ENCODE measurements around the gene CLASP1.
"Not testable (repeated sequence)": the region's sequence is repeated elsewhere in the genome, so short reads cannot be mapped to it uniquely, and the experiment has no call there.

Gene CLASP1

DNA sequence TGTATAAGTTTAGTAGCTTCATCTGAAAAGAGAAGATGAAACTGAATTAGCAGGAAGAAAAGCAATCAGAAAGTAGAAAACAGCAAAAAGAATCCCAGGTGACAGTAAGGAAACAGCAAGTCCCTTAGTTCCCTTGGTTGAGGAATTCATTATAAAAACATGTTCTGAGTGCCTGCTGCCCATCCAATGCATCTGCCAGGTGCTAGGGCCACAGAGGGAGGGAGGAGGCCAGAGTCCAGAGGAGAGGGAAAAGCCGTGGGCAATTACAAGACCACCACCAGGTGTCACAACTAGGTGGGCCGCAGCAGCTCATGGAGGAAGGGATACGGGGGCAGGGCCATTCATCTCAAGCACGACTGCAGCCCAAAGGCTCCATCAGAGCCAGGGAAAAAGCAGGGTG, 308.3 kb downstream of the CLASP1 start:
- FAIRE-seq, result no peak

DNA sequence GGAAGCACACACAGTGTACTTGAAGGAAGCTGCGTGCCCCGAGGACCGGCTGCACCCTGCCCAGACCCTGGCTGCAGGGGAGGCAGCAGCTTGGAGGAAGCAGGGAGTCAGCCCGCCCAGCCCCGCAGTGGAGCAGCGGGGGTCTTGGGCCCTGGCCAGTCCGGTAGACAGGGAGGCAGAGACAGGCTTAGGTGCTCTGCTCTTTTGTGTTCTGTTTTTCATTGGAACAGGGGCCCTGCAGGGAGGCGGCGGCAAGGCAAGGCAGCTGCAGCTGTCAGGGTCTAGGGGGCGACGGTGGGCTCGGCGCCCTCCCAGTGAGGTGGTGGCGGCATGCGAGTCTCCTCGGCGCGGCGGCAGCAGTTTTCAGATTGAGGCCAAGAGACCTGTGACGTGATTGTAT, 311.0 kb downstream of the CLASP1 start:
- no peak for FAIRE-seq

DNA sequence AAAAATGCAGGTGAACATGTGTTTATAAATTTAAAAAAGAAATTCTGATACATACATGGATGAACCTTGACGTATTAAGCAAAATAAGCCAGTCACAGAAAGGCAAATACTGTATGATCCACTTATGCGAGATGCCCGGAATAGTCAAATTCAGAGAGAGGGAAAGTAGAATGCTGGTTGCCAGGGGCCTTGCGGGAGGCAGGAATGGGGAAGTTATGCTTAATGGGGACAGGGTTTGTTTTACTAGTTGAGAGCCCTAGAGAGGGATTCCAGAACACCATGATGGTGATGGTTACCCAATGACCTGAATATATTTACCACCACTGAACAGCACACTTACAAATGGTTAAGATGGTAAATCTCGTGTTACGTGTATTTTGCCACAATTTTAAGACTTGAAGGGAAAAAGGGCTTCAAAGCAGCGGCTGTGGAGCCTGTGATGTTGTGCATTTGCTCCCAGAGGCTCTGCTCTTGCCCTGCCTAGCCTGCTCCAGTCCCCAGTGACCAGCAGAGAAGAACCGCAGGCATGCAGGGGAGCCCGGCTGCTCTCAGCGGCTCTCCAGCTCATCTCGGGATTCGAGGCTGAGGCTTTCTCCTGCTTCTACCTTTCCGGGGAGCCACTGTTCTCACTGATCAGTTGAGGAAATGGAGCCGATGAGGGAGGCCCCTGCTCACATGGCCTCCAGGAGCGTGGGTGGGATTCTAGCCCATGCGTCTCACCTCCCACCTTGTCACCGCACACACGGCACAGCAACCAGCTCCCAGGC, 312.6 kb downstream of the CLASP1 start:
- no peak for FAIRE-seq

DNA sequence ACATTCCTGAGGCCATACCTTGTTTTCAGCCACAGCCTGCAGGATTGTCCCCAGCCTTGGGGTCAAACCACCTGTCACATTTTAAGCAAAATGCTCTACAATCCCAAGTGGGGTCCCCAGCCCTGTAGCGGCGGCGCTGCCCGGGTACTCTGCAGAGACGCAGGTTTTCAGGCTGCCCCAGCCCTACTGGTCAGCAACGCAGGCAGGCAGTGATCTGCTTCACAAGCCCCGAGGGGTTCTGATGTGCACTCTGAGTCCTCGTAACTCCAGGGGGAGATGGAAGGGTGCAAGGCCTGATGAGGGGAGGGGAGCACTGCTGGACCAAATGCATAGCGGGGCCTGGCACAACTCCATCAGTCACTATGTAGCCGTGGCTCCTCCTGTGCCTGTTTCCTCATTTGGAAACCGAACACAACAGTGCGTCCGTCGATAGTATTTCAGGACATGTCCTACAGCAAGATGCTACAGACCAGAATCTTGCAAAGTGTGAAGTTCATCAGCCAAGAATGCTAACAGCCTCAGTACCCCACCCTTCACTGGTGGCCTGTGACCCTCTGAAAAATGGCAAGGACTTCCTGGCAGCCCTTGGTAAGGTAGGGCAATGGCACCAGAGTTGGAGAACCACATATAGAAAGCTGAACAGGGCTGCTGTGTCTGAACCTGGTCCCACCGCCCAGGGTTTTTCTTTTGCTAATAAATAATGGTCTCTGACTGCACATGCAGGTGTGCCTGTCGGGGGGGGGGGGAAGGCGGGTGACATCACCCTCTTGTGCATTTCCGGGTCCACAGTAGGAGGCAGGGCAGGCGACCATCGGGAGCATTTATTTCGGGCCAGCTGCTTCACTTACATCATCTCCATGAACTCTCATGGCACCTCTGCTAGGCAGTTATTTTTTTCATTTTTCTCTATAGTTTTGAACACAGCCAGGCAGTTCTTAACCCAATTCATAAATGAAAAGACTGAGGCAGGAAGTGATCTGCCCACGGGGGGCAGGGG, 313.7 kb downstream of the CLASP1 start:
- no peak for FAIRE-seq

DNA sequence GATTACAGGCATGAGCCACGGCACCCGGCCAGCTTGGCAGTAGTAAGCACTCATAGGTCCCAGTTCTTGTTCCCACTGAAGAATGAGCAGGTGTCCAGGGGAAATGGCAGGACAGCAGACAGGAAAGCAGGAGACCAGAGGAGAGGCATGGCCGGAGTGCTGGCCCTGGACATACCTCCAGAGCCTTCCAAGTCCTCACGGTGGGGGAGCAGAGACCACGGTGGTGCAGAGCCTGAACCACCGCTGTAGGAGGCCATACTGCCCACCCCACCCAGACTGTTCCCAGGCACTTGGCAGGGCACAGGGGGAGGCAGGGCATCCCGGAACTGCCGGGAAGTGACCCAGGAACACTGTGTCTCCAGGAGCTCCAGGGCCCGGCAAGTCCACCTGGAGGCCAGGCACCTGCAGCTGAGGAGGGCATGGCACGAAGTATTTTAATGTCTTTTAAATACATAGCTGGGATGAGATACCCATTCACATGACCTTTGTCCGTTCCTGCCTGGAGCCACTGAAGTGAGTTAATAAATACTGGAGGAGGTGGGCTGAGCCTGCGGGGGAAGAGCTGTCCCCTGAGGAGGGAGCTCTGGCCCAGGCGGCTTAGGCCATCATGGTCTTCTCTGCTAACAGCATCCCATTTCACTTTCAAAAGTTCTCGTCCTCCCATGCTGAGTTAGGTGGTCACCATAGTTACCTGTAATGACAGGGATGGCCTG, 314.5 kb downstream of the CLASP1 start:
- FAIRE-seq, result no peak

DNA sequence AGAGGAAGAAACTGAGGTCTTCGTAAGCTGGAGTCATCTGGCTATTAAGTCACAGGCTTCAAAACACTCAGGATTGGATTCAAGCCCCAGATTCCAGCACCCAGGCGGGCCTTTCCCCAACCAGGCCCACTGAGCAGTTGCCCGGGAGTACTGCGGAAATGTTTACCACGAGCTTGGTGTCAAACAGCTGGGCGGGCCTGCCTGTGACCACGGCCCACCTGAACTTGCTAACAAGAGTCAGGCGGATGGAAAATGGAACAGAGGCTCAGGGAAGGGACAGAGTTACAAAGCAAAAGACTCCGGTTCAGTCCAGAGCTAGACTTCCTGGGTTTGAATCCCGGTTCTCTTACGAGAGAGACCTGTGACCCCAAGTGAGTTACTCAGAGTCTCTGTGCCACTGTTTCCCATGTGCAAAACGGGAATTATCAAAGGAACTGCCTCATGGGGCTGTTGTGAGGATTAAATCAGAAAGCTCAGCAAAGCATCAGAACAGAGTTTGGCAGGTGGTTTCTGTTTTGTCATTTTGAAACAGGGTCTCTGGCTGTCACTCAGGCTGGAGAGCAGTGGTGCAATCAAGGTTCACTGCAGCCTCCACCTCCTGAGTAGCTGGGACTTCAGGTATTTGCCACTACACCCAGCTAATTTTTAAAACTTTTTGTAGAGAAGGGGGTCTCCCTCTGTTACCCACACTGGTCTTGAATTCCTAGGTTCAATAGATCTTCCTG, 315.3 kb downstream of the CLASP1 start:
- FAIRE-seq, result no peak

DNA sequence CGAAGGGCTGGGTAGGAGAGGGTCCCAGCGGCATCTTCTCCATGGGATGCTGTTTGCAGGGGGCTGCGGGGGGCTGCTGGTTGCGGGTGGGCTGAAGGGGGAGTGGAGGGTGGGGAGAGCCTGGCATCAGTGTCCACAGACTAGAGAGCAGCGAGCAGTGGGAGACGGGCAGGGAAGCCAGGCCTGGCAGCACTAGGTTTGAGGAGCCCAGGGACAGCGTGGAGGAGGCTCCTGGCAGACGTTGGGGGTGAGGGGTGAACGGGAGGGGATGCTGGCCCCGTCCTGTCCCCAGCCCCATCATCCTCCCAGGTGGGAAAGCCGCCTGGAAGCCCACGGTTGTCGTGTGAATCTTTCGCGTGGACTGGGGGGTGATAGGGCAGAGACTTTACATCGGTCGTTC, 316.0 kb downstream of the CLASP1 start:
- no peak for FAIRE-seq

DNA sequence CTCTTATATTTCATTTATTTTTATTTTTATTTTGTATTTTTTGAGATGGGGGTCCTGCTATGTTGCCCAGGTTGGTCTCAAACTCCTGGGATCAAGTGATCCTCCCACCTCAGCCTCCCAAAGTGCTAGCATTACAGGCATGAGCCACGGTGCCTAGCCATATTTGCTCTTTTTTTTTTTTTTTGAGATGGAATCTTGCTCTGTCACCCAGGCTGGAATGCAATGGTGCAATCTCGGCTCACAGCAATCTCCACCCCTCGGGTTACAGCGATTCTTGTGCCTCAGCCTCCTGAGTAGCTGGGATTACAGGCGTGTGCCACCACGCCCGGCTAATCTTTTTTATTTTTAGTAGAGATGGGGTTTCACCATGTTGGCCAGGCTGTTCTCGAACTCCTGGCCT, 317.9 kb downstream of the CLASP1 start:
- not testable (repeated sequence) for FAIRE-seq

DNA sequence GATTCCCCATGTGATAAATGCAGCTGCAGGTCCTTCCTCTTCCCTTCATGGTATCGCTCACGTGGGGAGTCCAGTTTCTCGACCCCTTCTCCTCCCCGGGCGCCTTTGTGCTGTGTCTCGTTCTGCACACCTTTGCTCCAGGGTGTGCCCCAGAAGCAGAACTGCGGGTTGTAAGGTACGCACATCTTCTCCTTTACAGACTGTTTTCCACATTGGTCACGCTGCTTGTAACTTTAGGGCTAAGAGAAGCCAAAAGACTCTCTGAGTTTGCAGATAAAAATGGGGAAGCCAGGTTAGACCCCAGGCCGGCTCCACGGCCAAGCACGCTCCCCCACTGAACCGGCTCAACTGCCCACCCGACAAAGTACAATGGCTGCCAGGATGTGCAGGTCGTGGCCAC, 318.3 kb downstream of the CLASP1 start:
- FAIRE-seq, result no peak

DNA sequence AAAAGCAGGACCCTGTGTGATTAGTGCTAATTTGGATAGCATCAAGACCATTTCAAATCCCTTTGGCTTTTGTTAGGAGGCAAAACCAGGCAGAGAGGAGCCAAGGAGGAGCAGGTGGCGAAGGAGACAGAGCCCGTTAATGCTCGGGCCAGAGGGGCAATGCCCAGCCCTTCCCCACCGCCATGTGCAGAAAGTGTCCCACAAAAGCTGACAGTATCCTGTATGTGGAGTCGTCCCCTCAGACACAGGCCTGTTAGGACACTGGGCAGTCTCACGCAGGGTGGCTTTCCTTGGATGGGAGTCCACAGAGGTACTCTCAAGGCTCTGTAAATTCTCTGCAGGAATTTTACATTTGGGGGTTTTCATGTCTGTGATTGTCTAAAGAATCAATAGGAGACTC, 319.5 kb downstream of the CLASP1 start:
- FAIRE-seq, result no peak

DNA sequence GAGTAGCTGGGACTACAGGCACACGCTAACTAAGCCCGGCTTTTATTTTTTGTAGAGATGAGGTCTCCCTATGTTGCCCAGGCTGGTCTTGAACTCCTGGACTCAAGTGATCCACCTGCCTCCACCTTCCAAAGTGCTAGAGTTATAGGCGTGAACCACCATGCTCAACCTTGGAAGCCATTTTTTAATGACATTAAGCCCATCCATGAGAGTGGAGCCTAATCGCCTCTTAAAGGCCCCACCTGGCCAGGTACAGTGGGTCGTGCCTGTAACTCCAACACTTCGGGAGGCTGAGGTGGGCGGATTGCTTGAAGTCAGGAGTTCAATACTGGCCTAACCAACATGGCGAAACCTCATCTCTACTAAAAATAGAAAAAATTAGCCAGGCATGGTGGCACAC, 322.6 kb downstream of the CLASP1 start:
- FAIRE-seq, result no peak

DNA sequence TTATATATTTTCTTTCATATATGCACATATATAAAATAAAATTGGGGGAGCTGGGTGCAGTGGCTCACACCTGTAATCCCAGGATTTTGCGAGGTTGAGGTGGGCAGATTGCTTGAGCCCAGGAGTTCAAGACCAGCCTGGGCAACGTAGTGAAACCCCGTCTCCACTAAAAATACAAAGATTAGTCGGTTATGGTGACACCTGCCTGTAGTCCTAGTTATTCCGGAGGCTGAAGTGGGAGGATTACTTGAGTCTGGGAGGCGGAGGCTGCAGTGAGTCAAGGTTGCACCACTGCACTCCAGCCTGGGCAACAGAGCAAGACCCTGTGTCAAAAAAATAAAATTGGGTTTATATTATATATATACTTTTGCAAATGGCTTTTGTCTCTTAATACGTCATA, 324.7 kb downstream of the CLASP1 start:
- no peak for FAIRE-seq

DNA sequence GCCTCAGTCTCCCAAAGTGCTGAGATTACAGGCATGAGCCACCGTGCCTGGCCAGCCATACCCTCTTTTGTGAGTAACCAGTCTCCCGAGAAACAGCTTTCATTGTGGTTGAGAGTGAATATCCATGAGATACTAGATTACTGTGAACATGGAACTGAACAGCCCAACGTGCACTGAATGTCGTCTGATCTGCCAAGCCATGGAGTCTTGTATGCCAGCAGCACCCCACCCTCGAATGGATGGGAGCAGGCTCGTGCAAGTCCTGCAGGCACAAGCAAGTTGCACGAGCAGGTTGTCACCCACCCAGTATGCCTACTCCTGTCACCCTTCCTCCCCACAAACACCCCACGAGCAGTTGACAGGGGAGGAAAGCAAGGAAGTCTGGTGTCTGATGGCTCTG, 327.8 kb downstream of the CLASP1 start:
- FAIRE-seq, result no peak

DNA sequence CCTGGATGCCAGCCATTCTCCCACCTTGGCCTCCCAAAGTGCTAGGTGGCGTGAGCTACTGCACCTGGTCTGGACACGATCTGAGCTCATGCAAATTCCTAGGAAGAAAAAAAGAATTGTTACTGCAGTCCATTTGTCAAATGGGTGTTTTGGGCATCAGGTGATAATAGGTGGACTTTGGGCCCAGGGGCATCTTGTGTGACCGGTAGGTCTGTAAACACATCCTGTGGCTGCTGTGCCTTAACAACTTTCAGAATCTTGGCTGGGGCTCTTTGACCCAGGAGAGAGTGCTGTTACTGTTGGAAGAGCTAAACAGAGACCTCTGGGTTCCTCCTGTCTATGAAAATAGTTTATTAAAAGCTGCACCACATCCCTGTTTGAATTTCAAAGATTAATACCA, 329.3 kb downstream of the CLASP1 start:
- no peak for FAIRE-seq

DNA sequence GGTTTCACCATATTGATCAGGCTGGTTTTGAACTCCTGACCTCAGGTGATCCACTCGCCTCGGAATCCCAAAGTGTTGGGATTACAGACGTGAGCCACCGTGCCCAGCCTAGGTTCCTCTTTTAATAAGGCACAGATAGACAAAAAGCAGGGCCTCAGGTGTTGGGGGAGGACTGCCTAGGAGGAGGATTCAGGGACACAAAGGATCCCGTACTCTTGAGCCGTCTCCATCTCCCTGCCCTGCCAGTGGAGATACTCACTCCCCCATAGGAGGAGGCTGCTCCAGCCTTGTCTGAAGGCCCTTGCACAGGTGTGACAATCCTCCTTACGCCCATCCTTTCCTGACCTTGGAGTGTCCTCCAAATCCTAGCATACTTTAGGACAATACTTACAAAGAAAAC, 332.3 kb downstream of the CLASP1 start:
- no peak for FAIRE-seq

DNA sequence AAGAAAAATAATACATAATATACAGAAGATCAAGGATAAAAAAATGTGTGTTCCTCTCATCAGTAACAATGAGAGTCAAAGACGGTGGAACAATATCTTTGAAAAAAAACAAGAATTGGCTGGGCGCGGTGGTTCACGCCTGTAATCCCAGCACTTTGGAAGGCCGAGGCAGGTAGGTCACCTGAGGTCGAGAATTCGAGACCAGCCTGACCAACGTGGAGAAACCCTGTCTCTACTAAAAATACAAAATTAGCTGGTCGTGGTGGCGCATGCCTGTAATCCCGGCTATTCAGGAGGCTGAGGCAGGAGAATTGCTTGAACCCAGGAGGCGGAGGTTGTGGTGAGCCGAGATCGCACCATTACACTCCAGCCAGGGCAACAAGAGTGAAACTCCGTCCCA, 335.6 kb downstream of the CLASP1 start:
- FAIRE-seq, result not testable (repeated sequence)

DNA sequence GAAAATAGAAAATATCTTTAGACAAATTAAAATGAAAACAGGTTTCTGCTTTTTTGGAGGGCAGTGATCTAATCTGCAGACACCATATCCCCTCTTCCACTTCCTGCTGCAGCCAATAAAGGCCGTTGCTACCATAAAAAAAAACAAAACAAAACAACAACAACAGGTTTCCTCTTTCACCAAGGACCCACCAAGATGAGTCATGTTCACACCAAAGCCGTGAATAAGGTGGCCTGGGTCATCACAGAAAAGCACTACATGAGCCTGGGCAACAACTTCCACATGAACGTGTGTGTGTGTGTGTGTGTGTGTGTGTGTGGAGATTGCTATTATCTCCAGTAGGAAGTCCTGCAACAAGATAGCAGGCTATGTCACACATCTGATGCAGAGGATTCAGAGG, 339.5 kb downstream of the CLASP1 start:
- FAIRE-seq, result no peak

DNA sequence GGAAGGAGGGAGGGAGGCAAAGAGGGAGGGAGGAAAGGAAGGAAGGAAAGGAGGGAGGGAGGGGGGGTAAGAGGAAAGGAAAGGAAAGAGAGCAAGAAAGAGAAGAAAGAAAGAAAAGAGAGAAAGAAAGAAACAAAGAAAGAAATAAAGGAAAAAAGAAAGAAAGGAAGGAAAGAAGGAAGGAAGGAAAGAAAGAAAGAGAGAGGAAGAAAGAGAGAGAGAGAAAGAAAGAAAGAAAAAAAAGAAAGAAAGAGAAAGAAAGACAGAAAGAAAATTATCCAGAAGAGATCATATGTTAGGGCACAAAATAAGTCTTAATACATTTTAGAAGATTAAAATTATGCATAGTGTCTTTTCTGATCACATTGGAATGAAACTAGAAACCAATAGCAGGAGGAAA, 339.9 kb downstream of the CLASP1 start:
- no peak for FAIRE-seq

DNA sequence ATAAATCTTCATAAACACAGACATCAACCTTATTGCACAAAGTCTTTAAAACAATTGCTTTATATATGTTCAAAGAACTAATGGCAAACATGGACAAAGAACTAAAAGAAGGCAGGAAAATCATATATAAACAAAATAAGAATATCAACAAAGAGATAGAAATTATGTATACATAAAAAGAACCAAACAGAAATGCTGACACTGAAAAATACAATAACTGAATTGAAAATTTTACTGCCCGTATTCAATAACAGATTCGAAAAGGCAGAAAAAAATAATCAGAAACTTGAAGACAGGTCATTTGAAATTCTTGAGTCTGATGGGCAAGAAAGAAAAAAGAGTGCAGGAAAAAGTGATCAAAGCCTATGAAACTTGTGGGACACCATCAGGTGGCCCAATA, 342.2 kb downstream of the CLASP1 start:
- no peak for FAIRE-seq

DNA sequence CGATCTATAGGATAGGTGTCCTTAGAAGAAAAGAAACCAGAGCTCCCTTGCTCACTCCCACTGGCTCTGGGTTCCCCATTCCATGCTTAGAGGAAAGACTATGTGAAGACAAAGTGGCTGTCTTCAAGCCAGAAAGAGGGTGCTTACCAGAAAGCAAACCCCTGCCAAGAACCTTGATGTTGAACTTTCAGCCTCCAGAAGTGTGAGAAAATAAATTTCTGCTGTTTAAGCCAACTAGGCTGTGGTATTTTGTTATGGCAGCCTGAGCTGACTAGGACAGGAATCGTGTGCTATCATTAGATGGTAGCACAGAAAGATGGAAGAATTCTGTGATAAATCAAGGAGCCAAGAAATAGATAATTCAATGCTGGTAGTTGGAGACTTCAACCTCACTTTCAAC, 344.3 kb downstream of the CLASP1 start:
- FAIRE-seq, result no peak

DNA sequence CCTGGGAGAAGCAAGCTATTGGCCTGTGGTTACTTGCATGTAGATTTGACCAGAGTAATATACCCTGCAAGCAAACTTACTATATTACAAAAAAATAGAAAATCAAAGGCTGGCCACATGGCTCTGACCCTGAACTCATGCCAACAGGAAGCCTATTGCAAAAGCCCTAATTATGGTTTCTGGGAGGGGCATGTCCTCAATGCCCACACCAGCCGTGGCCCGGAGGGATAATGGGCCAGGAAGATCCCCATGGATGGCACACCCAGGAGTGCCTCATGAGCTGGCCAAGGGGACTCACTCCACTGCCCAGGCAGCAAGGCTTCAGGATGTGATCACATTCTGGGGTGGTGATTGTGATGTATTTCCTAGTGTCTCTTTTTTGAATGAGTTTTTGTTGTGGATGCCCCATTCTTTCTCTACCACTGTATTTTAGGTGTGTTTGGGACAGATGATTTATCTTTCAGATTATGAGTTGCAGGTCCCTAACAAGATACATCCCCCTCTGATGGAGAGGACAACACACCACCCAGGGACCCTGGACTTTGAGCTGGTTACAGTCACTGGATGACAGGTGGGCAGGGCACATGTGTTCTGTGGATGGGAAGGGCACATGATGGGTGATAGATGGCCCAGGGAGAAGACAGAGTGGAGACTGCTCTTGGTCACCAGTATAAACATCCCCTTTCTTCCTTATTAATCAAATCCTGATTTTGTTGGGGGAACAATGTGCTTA, 345.6 kb downstream of the CLASP1 start:
- FAIRE-seq, result no peak

DNA sequence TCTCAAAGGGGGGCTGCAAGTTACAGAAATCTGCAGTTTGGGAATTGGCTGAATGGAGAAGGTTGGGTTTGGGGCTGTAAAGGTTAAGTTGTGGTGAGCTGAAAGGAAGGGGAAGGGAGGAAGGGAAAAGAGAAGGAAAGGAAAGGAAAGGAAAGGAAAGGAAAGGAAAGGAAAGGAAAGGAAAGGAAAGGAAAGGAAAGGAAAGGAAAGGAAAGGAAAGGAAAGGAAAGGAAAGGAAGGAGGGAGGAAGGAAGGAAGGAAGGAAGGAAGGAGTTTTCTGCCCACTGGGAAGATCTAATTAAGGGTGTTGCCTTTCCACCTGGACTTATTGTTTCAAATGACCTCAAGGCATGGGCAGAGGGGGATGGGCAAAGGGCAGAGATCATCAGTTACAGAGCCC, 348.1 kb downstream of the CLASP1 start:
- FAIRE-seq, result not testable (repeated sequence)
